ENCODE measurements around the gene FAM174C.

DNA sequence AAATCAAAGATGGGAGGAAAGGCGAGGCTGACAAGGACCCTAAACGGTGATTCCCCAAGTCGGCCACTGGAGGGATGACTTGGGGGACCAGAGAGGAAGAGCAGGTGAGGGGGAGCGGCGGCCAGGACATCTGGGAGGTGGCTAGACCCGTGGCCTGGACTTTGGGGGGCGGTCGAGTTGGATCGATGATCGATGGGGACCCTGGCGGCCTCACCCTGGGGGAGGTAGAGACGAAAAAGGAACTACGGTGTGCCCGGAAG is 13.9 kb upstream of the FAM174C start:
- peak in 3 of 7 experiments; percentile 22 to 51 (median 32) for TF ChIP-seq CTCF (IDR thresholded peaks at IDR 0.05)
- no peak for TF ChIP-seq POLR2A (IDR thresholded peaks at IDR 0.05)
